HEK293 (cell line): Measurements from ENCODE around the gene USP12.

Source experiments
- CTCF ChIA-PET: fragments of 350-600 bp; formaldehyde crosslinking; extraction: SDS; loops from one replicate; lab custom pipeline; 2021; ENCODE audit warnings: antibody characterized with exemption; lab: Yijun Ruan, JAX
- POLR2A ChIA-PET: fragments of 300-600 bp; formaldehyde crosslinking; extraction: SDS; loops from one replicate; lab custom pipeline; 2020; ENCODE audit warnings: antibody characterized with exemption, inconsistent platforms; lab: Yijun Ruan, JAX
- H3K27ac ChIP-seq: fragments of 200-500 bp; sonication (Bioruptor generic); 2 replicates; pipeline ENCODE4 v1.5.1; 2014; ENCODE audit warnings: low read depth, low read length, control low read depth, inconsistent platforms; ENCODE audit errors: extremely low read depth
- H3K36me3 ChIP-seq, 2 experiments: fragments of 200-500 bp in 1 of 2; sonication (Bioruptor generic) in 1 of 2; 1 replicate in 1 of 2; 2 replicates in 1 of 2; pipeline ENCODE4 v1.5.1; 2014 to 2017; ENCODE audit warnings: inconsistent platforms in 2 of 2, low read length in 2 of 2; ENCODE audit not compliant: control insufficient read depth in 2 of 2, insufficient read depth in 1 of 2
- H3K4me1 ChIP-seq: fragments of 200-500 bp; sonication (Bioruptor generic); 2 replicates; pipeline ENCODE4 v1.5.1; 2014; ENCODE audit warnings: mild to moderate bottlenecking, low read length, inconsistent platforms; ENCODE audit not compliant: control insufficient read depth, insufficient read depth
- H3K4me3 ChIP-seq: 2 replicates; pipeline ENCODE4 v1.5.1; 2011; ENCODE audit warnings: low read depth, mild to moderate bottlenecking, control low read depth, low read length, moderate library complexity
- H3K9me3 ChIP-seq: fragments of 200-500 bp; sonication (Bioruptor generic); 2 replicates; pipeline ENCODE4 v1.5.1; 2014; ENCODE audit warnings: low read depth, low read length, inconsistent platforms; ENCODE audit not compliant: control insufficient read depth, insufficient read depth
- BCL6B ChIP-seq: fragments of 450-650 bp; formaldehyde crosslinking; IDR thresholded peaks from 2 replicates; pipeline ENCODE4 v1.5.1; 2017; ENCODE audit warnings: missing biosample characterization, missing genetic modification characterization
- HIC1 ChIP-seq: fragments of 450-650 bp; formaldehyde crosslinking; IDR thresholded peaks from 2 replicates; pipeline ENCODE4 v1.5.1; 2016; ENCODE audit warnings: missing biosample characterization, missing genetic modification characterization
- OVOL3 ChIP-seq: fragments of 450-650 bp; formaldehyde crosslinking; IDR thresholded peaks from 2 replicates; pipeline ENCODE4 v1.5.1; 2016; ENCODE audit warnings: missing biosample characterization, missing genetic modification characterization
- PRDM1 ChIP-seq: fragments of 450-650 bp; formaldehyde crosslinking; IDR thresholded peaks from 2 replicates; pipeline ENCODE4; 2016; ENCODE audit warnings: missing biosample characterization, missing genetic modification characterization
- ZBTB26 ChIP-seq: fragments of 450-650 bp; formaldehyde crosslinking; optimal IDR thresholded peaks from 2 replicates; pipeline ENCODE3; 2016; ENCODE audit warnings: missing biosample characterization, mild to moderate bottlenecking, missing genetic modification characterization
- ZNF133 ChIP-seq: fragments of 450-650 bp; formaldehyde crosslinking; IDR thresholded peaks from 2 replicates; pipeline ENCODE4 v1.5.1; 2016; ENCODE audit warnings: missing biosample characterization, missing genetic modification characterization
- ZNF169 ChIP-seq: fragments of 450-650 bp; formaldehyde crosslinking; IDR thresholded peaks from 2 replicates; pipeline ENCODE4 v1.5.1; 2016; ENCODE audit warnings: missing biosample characterization, missing genetic modification characterization
- ZNF341 ChIP-seq: fragments of 450-650 bp; formaldehyde crosslinking; IDR thresholded peaks from 2 replicates; pipeline ENCODE4; 2016; ENCODE audit warnings: low read depth, missing biosample characterization, missing genetic modification characterization
- ZNF48 ChIP-seq: fragments of 450-650 bp; formaldehyde crosslinking; IDR thresholded peaks from 2 replicates; pipeline ENCODE4 v1.5.1; 2016; ENCODE audit warnings: missing biosample characterization, missing genetic modification characterization
- ZNF600 ChIP-seq: fragments of 450-650 bp; formaldehyde crosslinking; IDR thresholded peaks from 2 replicates; pipeline ENCODE4 v1.5.1; 2016; ENCODE audit warnings: missing biosample characterization, missing genetic modification characterization
- ZNF621 ChIP-seq: fragments of 450-650 bp; formaldehyde crosslinking; IDR thresholded peaks from 2 replicates; pipeline ENCODE4 v1.5.1; 2017; ENCODE audit warnings: missing biosample characterization, missing genetic modification characterization
- ZNF624 ChIP-seq: fragments of 450-650 bp; formaldehyde crosslinking; IDR thresholded peaks from 2 replicates; pipeline ENCODE4 v1.5.1; 2017; ENCODE audit warnings: missing biosample characterization, missing genetic modification characterization
- ZNF654 ChIP-seq: fragments of 450-650 bp; formaldehyde crosslinking; IDR thresholded peaks from 2 replicates; pipeline ENCODE4 v1.5.1; 2016; ENCODE audit warnings: low read depth, missing biosample characterization, missing genetic modification characterization
- ZNF768 ChIP-seq: fragments of 450-650 bp; formaldehyde crosslinking; IDR thresholded peaks from 2 replicates; pipeline ENCODE4 v1.5.1; 2018; ENCODE audit warnings: missing biosample characterization, mild to moderate bottlenecking, missing genetic modification characterization
- ZNF792 ChIP-seq: fragments of 450-650 bp; formaldehyde crosslinking; IDR thresholded peaks from 2 replicates; pipeline ENCODE4 v1.5.1; 2016; ENCODE audit warnings: missing biosample characterization, missing genetic modification characterization
- TF ChIP-seq, protein P1 (sequence below): fragments of 450-650 bp; formaldehyde crosslinking; conservative IDR thresholded peaks from 2 replicates; pipeline ENCODE4 v1.5.1; 2016; ENCODE audit warnings: low read depth, missing biosample characterization, missing genetic modification characterization
- TF ChIP-seq, protein P2 (sequence below): fragments of 450-650 bp; formaldehyde crosslinking; IDR thresholded peaks from 2 replicates; pipeline ENCODE4 v1.5.1; 2016; ENCODE audit warnings: missing biosample characterization, missing genetic modification characterization

The USP12 gene

DNA sequence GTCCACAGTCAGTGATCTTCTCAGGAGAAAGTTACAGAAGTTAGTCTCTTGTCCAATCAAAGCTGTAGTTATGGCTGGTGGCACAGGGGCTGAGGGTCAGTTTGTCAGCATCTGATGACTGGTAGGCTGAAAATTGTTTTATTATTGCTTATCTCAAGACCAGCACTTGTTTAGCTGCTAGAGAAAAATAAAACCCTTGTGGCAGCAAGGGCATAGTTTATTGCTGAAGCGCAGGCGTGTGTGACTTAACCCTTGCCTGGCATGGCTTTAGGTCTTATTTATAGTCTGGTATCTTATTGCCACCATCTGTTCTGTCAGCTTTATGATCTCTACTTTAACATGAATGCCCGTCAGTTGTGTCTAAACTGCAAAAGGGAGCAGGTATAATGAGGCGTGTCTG is 154.7 kb downstream of the USP12 start:
- Histone ChIP-seq H3K27ac (no peak overlapping the region), H3K4me3 (no peak overlapping the region), H3K36me3 (no peaks in the 10 kb centered on the region), H3K4me1 (no peaks in the 10 kb centered on the region), H3K9me3 (no peaks in the 10 kb centered on the region)
- POLR2A ChIA-PET = no interaction called here
- CTCF ChIA-PET = no interaction called here
- TF ChIP-seq ZNF341 (tag by site-specific recombination) = no peak
- no peak for TF ChIP-seq ZNF792
- TF ChIP-seq, protein P1, sequence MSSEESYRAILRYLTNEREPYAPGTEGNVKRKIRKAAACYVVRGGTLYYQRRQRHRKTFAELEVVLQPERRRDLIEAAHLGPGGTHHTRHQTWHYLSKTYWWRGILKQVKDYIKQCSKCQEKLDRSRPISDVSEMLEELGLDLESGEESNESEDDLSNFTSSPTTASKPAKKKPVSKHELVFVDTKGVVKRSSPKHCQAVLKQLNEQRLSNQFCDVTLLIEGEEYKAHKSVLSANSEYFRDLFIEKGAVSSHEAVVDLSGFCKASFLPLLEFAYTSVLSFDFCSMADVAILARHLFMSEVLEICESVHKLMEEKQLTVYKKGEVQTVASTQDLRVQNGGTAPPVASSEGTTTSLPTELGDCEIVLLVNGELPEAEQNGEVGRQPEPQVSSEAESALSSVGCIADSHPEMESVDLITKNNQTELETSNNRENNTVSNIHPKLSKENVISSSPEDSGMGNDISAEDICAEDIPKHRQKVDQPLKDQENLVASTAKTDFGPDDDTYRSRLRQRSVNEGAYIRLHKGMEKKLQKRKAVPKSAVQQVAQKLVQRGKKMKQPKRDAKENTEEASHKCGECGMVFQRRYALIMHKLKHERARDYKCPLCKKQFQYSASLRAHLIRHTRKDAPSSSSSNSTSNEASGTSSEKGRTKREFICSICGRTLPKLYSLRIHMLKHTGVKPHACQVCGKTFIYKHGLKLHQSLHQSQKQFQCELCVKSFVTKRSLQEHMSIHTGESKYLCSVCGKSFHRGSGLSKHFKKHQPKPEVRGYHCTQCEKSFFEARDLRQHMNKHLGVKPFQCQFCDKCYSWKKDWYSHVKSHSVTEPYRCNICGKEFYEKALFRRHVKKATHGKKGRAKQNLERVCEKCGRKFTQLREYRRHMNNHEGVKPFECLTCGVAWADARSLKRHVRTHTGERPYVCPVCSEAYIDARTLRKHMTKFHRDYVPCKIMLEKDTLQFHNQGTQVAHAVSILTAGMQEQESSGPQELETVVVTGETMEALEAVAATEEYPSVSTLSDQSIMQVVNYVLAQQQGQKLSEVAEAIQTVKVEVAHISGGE (tag by site-specific recombination) = no peak
- TF ChIP-seq ZNF133 (tag by site-specific recombination) = no peak
- TF ChIP-seq ZNF48 = no peak
- no peak for TF ChIP-seq PRDM1 (tag by site-specific recombination)
- no peak for TF ChIP-seq ZNF768 (tag by site-specific recombination)
- TF ChIP-seq ZNF624 (tag by site-specific recombination) = no peak
- TF ChIP-seq ZNF621 (tag by site-specific recombination) = no peak
- no peak for TF ChIP-seq ZNF169 (tag by site-specific recombination)
- TF ChIP-seq HIC1 = no peak
- TF ChIP-seq BCL6B (tag by site-specific recombination) = no peak
- TF ChIP-seq ZNF654 (tag by site-specific recombination) = no peak
- no peak for TF ChIP-seq ZBTB26 (tag by site-specific recombination)
- TF ChIP-seq, protein P2, sequence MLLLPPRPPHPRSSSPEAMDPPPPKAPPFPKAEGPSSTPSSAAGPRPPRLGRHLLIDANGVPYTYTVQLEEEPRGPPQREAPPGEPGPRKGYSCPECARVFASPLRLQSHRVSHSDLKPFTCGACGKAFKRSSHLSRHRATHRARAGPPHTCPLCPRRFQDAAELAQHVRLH (tag by site-specific recombination) = no peak
- TF ChIP-seq OVOL3 (tag by site-specific recombination) = no peak
- TF ChIP-seq ZNF600 = no peak
- TF ChIP-seq, all 188 proteins: peak for 0
